Smooth muscle cell (in vitro differentiated cells): ENCODE data around the gene TRMT2B. TPM values are rescaled to one million over a fixed set of nuclear protein-coding genes. Genes with fewer than 3 reads are reported as not detected.

Experiments
- DNase-seq: peaks from one replicate; lab custom pipeline; 2025; ENCODE audit not compliant: unreplicated experiment; lab: John Stamatoyannopoulos, UW
- H2AFZ ChIP-seq: fragments of 200-600 bp; sonication (generic); 2 replicates; pipeline ENCODE4 v1.6.0; 2016; ENCODE audit warnings: antibody characterized with exemption, low read depth, mild to moderate bottlenecking
- H3F3A ChIP-seq: fragments of 200-600 bp; sonication (generic); 2 replicates; pipeline ENCODE4 v1.6.0; 2017; ENCODE audit warnings: antibody characterized with exemption, low read depth
- H3K27ac ChIP-seq: fragments of 200-600 bp; sonication (generic); 2 replicates; pipeline ENCODE4 v1.5.1; 2016; ENCODE audit warnings: low read depth, mild to moderate bottlenecking
- H3K27me3 ChIP-seq: fragments of 200-600 bp; sonication (generic); 2 replicates; pipeline ENCODE4 v1.6.1; 2016; ENCODE audit warnings: low read depth, mild to moderate bottlenecking
- H3K36me3 ChIP-seq: fragments of 200-600 bp; sonication (generic); 2 replicates; pipeline ENCODE4 v1.5.1; 2016; ENCODE audit warnings: low read depth
- H3K4me1 ChIP-seq: fragments of 200-600 bp; sonication (generic); 2 replicates; pipeline ENCODE4 v1.5.1; 2016; ENCODE audit warnings: low read depth
- H3K4me2 ChIP-seq: fragments of 200-600 bp; sonication (generic); 2 replicates; pipeline ENCODE4 v1.6.0; 2016; ENCODE audit warnings: mild to moderate bottlenecking
- H3K4me3 ChIP-seq: fragments of 200-600 bp; sonication (generic); 2 replicates; pipeline ENCODE4 v1.5.1; 2016; ENCODE audit warnings: mild to moderate bottlenecking
- H3K79me2 ChIP-seq: fragments of 200-600 bp; sonication (generic); 2 replicates; pipeline ENCODE4 v1.6.0; 2016; ENCODE audit warnings: low read depth, mild to moderate bottlenecking
- H3K9ac ChIP-seq: fragments of 200-600 bp; sonication (generic); 2 replicates; pipeline ENCODE4 v1.6.0; 2016; ENCODE audit warnings: low read depth
- H3K9me3 ChIP-seq: fragments of 200-600 bp; sonication (generic); replicated peaks from 2 replicates; pipeline ENCODE4 v1.5.1; 2016; ENCODE audit warnings: low read depth
- H4K20me1 ChIP-seq: fragments of 200-600 bp; sonication (generic); 2 replicates; pipeline ENCODE4 v1.6.0; 2016; ENCODE audit warnings: low read depth
- CTCF ChIP-seq: fragments of 200-600 bp; sonication (generic); IDR thresholded peaks from 2 replicates; pipeline ENCODE4 v1.5.1; 2017; ENCODE audit warnings: borderline replicate concordance, mild to moderate bottlenecking, antibody characterized with exemption; ENCODE audit not compliant: insufficient read depth, poor library complexity, severe bottlenecking
- WGBS: methylation state at CpG from one replicate; pipeline ENCODE4 v1.1.7; 2016; ENCODE audit warnings: low lambda C conversion rate; 5-methylcytosine and 5-hydroxymethylcytosine counted together
- polyA plus RNA-seq: library from polyadenylated mRNA; unstranded; fragments of >200 nt; fragmentation: Nextera tagmentation; extraction: Ambion mirVana; gene quantifications from 2 replicates; pipeline ENCODE4 v1.2.1, GENCODE V29; 2016
- total RNA-seq: library from RNA; depleted of rRNA; stranded (reverse); fragments of >200 nt; gene quantifications from 2 replicates; pipeline ENCODE4 v1.2.3, GENCODE V29; 2014

The TRMT2B gene
- total and polyA plus RNA-seq, 2 experiments from 2014 or later: 3.0 to 3.4 TPM

GRCh38 chrX:100969408-100969807 lies 82.5 kb downstream of the TRMT2B start, which contains the start of gene ARL13A:
TSS of gene ARL13A (plus strand) at chrX:100969708. CDS start at chrX:100973690, 3,982 bp downstream.
- no peak for DNase-seq
- Histone ChIP-seq H3K36me3 (no peaks in the 10 kb centered on the region), H3K9me3 (no peaks in the 10 kb centered on the region), H4K20me1 (no peaks in the 10 kb centered on the region), H3K27me3 (no peaks in the 10 kb centered on the region), H3K4me1 (no peaks in the 10 kb centered on the region), H3K9ac (no peak within 1 kb of the TSS), H2AFZ (no peak within 1 kb of the TSS), H3K4me2 (no peak within 1 kb of the TSS), H3K79me2 (no peaks in the 10 kb centered on the region), H3K27ac (no peak within 1 kb of the TSS), H3F3A (no peaks in the 10 kb centered on the region), H3K4me3 (no peak within 1 kb of the TSS)
- TF ChIP-seq CTCF: no peak
- 73% methylated on average over 2 of the region's 2 CpGs for WGBS

GRCh38 chrX:100964362-100964761 lies 87.5 kb downstream of the TRMT2B start:
- no peaks in the 10 kb centered on the region for H3K9me3 ChIP-seq
- no peak overlapping the region for H3K27ac ChIP-seq
- no peak overlapping the region for H3K4me2 ChIP-seq
- no peaks in the 10 kb centered on the region for H3K27me3 ChIP-seq
- DNase-seq: no peak
- no peak for TF ChIP-seq CTCF
- H3K4me1 ChIP-seq: no peaks in the 10 kb centered on the region
- H3F3A ChIP-seq: no peaks in the 10 kb centered on the region
- H3K36me3 ChIP-seq: no peaks in the 10 kb centered on the region
- no peak overlapping the region for H3K9ac ChIP-seq
- H4K20me1 ChIP-seq: no peaks in the 10 kb centered on the region
- H2AFZ ChIP-seq: no peak overlapping the region
- no peaks in the 10 kb centered on the region for H3K79me2 ChIP-seq
- H3K4me3 ChIP-seq: no peak overlapping the region

- DNase-seq: no peak
- H3K4me3 ChIP-seq: no peak overlapping the region
- H3F3A ChIP-seq: no peaks in the 10 kb centered on the region
- no peak overlapping the region for H3K27ac ChIP-seq
- H3K36me3 ChIP-seq: no peaks in the 10 kb centered on the region
- 80% methylated on average over 3 of the region's 3 CpGs for WGBS
- no peak overlapping the region for H3K9ac ChIP-seq
- H4K20me1 ChIP-seq: no peaks in the 10 kb centered on the region
- H3K4me2 ChIP-seq: no peak overlapping the region
- H3K27me3 ChIP-seq: no peaks in the 10 kb centered on the region
- no peak overlapping the region for H2AFZ ChIP-seq
- no peaks in the 10 kb centered on the region for H3K79me2 ChIP-seq
- no peaks in the 10 kb centered on the region for H3K9me3 ChIP-seq
- no peak for TF ChIP-seq CTCF
- H3K4me1 ChIP-seq: no peaks in the 10 kb centered on the region
Measured at GRCh38 chrX:100962811-100963210, 89.1 kb downstream of the TRMT2B start.

Other genes with a start within 250 kb of the TRMT2B start
- gene CSTF2, start 231.7 kb downstream of the TRMT2B start, total RNA-seq: 18.4 and 23.0 TPM in 2 replicates
- gene CSTF2, start 231.7 kb downstream of the TRMT2B start, polyA plus RNA-seq: 16.7 and 21.5 TPM in 2 replicates
- gene NOX1, start 177.8 kb downstream of the TRMT2B start, total RNA-seq: not detected in 2 replicates
- gene NOX1, start 177.8 kb downstream of the TRMT2B start, polyA plus RNA-seq: 0.35 TPM in 1 of 2 replicates, not detected in the other
- 0.72 and 2.2 TPM in 2 replicates for gene XKRX, start 123.2 kb downstream of the TRMT2B start, total RNA-seq
- not detected in 2 replicates for gene XKRX, start 123.2 kb downstream of the TRMT2B start, polyA plus RNA-seq
- gene ARL13A, start 82.4 kb downstream of the TRMT2B start, total RNA-seq: not detected in 2 replicates
- gene ARL13A, start 82.4 kb downstream of the TRMT2B start, polyA plus RNA-seq: not detected in 2 replicates
- gene TMEM35A, start 26.8 kb upstream of the TRMT2B start, total RNA-seq: 2.3 and 2.8 TPM in 2 replicates
- 2.8 and 3.2 TPM in 2 replicates for gene TMEM35A, start 26.8 kb upstream of the TRMT2B start, polyA plus RNA-seq
- 6.0 and 9.9 TPM in 2 replicates for gene CENPI, start 46.1 kb upstream of the TRMT2B start, total RNA-seq
- gene CENPI, start 46.1 kb upstream of the TRMT2B start, polyA plus RNA-seq: 0.57 and 4.2 TPM in 2 replicates
- 10.8 and 12.9 TPM in 2 replicates for gene DRP2, start 167.7 kb upstream of the TRMT2B start, total RNA-seq
- 6.2 and 6.8 TPM in 2 replicates for gene DRP2, start 167.7 kb upstream of the TRMT2B start, polyA plus RNA-seq
- gene TAF7L, start 239.2 kb upstream of the TRMT2B start, total RNA-seq: 0.04 TPM in 1 of 2 replicates, not detected in the other
- 0.14 and 0.46 TPM in 2 replicates for gene TAF7L, start 239.2 kb upstream of the TRMT2B start, polyA plus RNA-seq